HG03097 (cell line): ENCODE measurements around the gene GRIK5.

Source experiments
- ATAC-seq: cut with Tn5 transposase; IDR thresholded peaks from one replicate; pipeline ENCODE4 v1.9.1; 2021; ENCODE audit not compliant: unreplicated experiment, low FRiP score

Gene GRIK5

DNA sequence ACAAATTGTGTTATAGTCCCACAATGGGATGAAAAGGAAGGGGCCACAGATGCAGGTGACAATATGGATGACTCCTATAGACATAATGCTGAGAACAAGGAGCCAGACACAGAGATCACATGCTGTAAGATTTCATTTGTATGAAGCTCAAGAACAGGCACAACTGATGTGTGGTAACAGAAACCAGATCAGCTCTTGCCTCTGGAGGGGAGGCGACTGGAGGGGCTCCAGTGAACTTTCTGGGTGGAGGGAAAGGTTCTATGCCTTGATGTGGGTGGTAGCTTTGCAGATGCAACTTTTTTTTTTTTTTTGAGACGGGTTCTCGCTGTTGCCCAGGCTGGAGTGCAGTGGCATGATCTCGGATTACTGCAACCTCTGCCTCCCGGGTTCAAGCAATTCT lies 104.9 kb downstream of the GRIK5 start:
- no peak for ATAC-seq

DNA sequence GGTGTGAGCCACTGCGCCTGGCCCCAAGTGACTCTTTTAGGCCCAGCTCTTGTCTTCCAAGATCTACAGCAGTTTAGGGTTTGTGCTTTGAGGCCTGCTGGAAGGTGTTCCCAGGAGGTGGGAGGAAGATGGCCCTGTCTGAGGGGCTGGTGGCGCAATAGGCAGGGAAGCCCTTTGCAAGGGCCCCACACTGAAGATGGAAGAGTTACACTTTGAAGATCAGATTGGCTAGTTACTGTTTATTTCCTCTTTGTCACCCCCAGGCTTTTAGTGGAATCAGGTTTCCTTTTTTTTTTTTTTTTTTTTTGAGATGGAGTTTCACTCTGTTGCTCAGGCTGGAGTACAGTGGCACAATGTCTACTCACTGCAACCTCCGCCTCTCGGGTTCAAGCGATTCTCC lies 109.0 kb downstream of the GRIK5 start:
- ATAC-seq: no peak

DNA sequence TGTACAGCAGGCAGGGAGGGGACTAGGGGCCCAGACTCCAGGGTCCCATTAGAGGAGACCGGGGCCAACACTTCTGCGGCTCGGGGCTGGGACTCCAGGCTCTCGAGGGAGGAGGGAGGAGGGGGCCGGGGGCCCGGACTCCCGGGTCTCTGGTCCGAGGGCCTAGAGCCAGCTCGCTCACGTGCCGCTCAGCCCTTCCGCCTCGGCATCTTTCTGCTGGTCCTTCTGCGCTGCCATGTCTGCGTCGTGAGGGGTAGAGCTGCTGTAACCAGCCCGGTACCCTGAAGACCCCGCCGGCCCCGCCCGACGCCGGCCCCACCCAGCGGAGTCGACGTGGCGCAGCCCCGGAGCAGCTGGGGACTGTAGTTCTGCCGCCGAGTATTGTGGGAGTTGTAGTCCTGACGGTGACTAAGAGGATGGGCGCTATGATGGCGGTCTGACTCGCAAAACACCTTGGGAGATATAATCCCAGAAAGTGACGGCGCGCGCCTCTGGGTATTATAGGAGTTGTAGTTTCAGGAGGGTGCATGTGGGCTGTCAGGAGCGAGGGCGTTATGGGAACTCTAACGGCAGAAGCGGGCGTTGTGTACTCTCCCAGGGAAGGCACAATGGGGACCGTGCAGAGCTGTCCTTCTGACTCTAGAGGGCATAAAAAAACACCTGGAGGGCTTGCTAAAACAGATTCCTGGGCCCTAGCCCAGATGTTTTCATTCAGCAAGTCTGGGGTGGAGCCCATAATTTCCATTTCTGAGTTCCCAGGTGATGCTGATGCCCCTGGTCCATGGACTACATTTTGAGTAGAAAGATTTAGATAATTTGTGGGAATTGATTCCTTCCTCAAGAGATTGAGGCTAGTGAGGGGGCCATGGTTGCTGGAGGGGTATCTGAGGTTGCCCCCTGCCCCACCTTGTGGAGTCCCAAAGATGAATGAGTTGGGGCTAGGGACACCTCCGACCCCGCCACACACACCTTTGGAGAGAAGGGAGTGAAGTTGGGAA lies 110.7 kb downstream of the GRIK5 start, which contains the start of gene RABAC1:
TSS of gene RABAC1 (minus strand) at position 266 of the 998 bp plus-strand sequence. CDS start at position 237, 29 bp downstream.
- peak; percentile 78 for ATAC-seq

DNA sequence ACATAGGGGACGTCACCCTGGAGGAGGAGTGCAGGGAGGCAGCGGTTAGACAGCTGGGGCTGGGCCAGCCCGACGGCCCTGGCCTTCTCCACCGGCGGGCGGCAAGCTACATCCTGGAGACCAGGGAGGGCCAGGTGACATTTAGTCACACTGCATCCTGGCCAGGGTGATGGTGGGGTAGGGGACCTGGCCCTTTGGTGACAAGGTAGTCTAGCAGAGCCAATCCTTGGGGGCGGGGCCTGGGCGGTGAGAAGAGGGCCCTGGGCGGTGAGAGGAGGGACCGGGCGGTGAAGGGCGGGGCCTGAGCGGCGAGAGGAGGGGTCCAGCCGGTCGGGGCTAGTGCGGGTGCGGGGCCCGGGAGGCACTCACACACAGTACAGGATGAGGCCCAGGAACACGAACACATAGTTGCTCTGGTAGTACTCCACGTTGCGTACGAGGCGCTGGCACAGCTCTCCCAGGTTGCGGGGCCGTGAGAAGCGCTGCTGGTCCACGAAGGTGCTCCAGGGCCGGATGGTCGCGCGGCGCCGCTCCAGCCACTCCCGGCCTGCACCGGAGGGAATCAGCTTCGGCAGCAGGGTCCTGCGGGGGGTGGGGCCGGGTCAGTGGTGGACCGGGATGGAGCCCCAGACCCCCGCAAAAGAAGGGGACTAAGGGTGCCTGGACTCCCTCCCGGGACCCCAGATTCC lies 111.5 kb downstream of the GRIK5 start:
- ATAC-seq: no peak

DNA sequence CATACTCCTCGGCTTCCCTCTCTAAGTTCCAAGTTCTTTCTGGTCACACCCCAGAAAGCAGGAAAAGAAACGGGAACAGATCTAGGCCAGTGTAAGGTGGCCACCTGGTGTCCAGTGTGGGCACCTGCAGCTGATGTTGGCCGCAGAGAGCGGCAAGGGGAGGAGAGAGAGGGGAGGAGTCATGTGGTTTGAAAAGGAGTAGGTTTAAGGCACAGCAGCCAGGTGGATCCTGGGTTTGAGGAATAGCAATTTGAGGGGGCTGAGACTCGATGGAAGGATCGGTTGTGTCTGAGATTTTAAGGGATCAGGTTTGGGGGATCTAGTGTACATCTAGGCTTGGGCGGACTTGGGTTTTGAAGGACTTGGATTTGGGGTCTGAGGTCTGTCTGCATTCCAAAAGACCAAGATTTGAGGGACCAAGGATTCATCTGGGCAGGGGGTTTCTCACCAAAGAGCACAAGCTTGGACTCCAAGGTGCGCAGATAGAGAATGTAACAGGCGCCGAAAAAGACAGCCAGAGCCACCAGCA lies 112.1 kb downstream of the GRIK5 start:
- ATAC-seq: no peak

DNA sequence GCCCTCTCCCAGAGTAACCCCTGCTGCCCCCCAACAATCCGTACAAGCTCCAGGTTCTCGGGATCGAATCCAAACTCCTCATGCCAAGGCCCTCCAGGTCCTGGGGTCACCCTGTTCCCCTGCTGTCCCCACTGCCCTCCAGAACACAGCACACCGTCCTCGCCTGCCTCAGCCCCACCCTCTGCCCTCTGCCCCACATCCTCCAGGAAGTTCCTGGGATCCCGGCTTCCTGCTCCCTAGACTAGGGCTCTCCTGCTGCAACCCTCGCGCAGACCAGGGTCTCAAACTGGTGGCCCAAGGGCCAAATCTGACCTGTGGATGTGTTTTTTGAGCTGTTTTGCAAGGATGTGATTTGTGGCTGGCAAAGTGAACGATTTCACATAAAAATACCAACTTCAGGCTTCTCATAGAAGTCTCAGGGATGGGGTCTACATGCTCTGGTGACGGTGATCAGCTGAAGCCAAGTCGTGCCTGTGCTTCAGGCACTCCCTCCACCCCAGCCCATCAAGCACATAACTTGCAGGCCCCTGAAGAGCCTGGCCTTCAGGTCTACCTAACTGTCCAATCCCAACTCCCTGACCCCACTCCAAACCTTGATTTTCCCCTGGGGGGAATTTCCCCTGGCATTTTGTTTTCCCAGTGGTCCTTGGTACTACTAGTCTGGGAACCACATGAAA lies 112.7 kb downstream of the GRIK5 start:
- ATAC-seq: no peak

DNA sequence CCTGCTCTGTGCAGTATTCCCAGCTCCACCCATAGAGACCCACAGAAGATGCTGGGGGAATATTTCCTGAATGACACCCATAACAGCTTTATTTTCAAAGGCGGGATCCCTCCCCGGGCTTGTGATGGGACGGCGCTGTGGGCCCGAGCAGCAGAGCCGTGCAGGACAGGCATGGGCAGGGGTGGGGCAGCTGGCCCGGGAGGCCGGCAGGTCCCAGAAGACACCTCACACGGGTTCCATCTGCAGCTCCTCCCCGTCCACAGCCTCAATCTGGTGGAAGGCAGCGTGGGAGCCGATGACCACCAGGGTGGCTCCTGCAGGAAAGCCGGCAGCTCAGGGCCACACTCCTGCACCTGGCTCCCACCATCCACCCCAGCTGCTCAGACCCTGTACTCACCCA lies 113.4 kb downstream of the GRIK5 start:
- ATAC-seq: no peak

DNA sequence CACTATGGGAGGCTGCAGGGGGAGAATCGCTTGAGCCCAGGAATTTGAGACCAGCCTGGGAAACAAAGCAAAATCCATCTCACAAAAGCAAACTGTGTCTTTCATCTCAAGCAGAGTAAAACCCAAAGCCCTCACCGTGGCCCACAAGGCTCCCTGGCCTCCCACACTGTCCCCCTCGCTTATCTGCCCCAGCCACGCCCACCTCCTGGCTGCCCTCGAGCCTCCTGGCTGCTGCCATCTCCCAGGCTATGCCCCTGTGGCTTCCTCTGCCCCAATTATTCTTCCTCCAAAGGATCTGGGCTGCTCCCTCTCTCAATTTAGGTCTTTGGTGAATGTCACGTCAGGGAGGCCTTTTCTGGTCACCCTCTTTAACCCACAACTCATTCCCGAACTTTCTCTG lies 114.5 kb downstream of the GRIK5 start:
- ATAC-seq: no peak

DNA sequence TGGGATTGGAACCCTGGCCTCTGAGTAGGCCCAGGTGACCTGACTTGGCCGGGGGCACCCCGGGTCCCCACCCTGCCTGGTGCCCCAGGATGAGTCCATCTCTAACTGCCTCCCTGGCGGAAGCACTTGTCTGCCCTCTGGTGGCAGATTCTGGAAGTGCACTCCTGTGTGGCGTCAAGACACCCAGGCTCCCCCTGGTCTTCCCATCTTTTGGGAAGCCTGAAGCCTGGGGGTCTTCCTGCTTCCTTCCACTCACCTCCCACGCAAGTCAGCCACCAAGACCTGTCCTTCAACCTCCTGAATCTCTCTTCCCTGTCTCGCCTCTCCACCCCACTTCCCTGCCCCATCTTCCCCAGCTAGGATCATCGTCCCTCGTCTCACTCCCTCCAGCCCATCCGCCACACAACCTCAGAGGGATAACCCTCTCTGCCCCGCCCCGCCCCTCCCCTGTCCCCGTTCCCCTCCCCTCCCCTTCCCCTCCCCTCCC lies 118.3 kb downstream of the GRIK5 start:
- ATAC-seq: peak; percentile 58
